ENCODE results near the gene ANO2. TPM values are rescaled to one million over a fixed set of nuclear protein-coding genes. Genes with fewer than 3 reads are reported as not detected.

ANO2 gene
- total RNA-seq, 1 experiment from 2014 or later = 0.68 TPM

GRCh38 chr12:5575232-5575631, 369.8 kb downstream of the ANO2 start:
- H3K36me3 ChIP-seq (ENCODE audit: control insufficient read depth, insufficient read depth, low read length) = no peaks in the 10 kb centered on the region
- BruUV-seq (replicated peaks) = no TSS peak
- H3K4me3 ChIP-seq (ENCODE audit: low read depth, low read length) = no peak overlapping the region
- Mint-ChIP-seq H3K36me3 (ENCODE audit: insufficient read depth, unreplicated experiment) (no peaks in the 10 kb centered on the region), H3K27ac (ENCODE audit: unreplicated experiment) (no peak overlapping the region), H3K4me3 (ENCODE audit: unreplicated experiment) (no peak overlapping the region), H3K4me1 (ENCODE audit: low read depth, unreplicated experiment) (no peaks in the 10 kb centered on the region), H3K9me3 (ENCODE audit: unreplicated experiment) (no peaks in the 10 kb centered on the region), H3K27me3 (ENCODE audit: insufficient read depth, unreplicated experiment) (no peaks in the 10 kb centered on the region)
- intact Hi-C loops (cut with micrococcal nuclease; ENCODE audit: unreplicated experiment) = no loop called here
- no peak for TF ChIP-seq CTCF (IDR thresholded peaks at IDR 0.05; ENCODE audit: insufficient read depth in 1 of 2, low read depth in 1 of 2, low read length in 1 of 2, severe bottlenecking in 1 of 2, unreplicated experiment in 1 of 2)
- ChIA-PET CTCF (no interaction called here), POLR2A (no interaction called here)
- no peaks in the 10 kb centered on the region for H3K9me3 ChIP-seq
- no peak for DNase-seq
- H3K4me1 ChIP-seq = no peaks in the 10 kb centered on the region
- H3K27me3 ChIP-seq (replicated peaks; ENCODE audit: control insufficient read depth, insufficient read depth, low read length) = no peaks in the 10 kb centered on the region

GRCh38 chr12:5573390-5573789, 371.7 kb downstream of the ANO2 start:
- intact Hi-C loops (cut with micrococcal nuclease; ENCODE audit: unreplicated experiment) = no loop called here
- BruUV-seq (replicated peaks) = no TSS peak
- Mint-ChIP-seq H3K36me3 (ENCODE audit: insufficient read depth, unreplicated experiment) (no peaks in the 10 kb centered on the region), H3K4me1 (ENCODE audit: low read depth, unreplicated experiment) (peaks cover 6% of the 10 kb centered on the region), H3K27ac (ENCODE audit: unreplicated experiment) (no peak overlapping the region), H3K4me3 (ENCODE audit: unreplicated experiment) (no peak overlapping the region), H3K27me3 (ENCODE audit: insufficient read depth, unreplicated experiment) (no peaks in the 10 kb centered on the region), H3K9me3 (ENCODE audit: unreplicated experiment) (no peaks in the 10 kb centered on the region)
- Histone ChIP-seq H3K36me3 (ENCODE audit: control insufficient read depth, insufficient read depth, low read length) (no peaks in the 10 kb centered on the region), H3K27me3 (replicated peaks; ENCODE audit: control insufficient read depth, insufficient read depth, low read length) (no peaks in the 10 kb centered on the region), H3K9me3 (no peaks in the 10 kb centered on the region), H3K4me1 (peaks cover 10% of the 10 kb centered on the region), H3K4me3 (ENCODE audit: low read depth, low read length) (no peak overlapping the region)
- CTCF ChIA-PET = no interaction called here
- DNase-seq = no peak
- TF ChIP-seq CTCF (IDR thresholded peaks at IDR 0.05; ENCODE audit: insufficient read depth in 1 of 2, low read depth in 1 of 2, low read length in 1 of 2, severe bottlenecking in 1 of 2, unreplicated experiment in 1 of 2) = no peak
- POLR2A ChIA-PET = no interaction called here

GRCh38 chr12:5571115-5571514, 373.9 kb downstream of the ANO2 start:
- Histone ChIP-seq H3K36me3 (ENCODE audit: control insufficient read depth, insufficient read depth, low read length) (no peaks in the 10 kb centered on the region), H3K4me3 (ENCODE audit: low read depth, low read length) (no peak overlapping the region), H3K4me1 (peaks cover 18% of the 10 kb centered on the region), H3K27me3 (replicated peaks; ENCODE audit: control insufficient read depth, insufficient read depth, low read length) (no peaks in the 10 kb centered on the region), H3K9me3 (no peaks in the 10 kb centered on the region)
- no TSS peak for BruUV-seq (replicated peaks)
- no peak overlapping the region for H3K27ac Mint-ChIP-seq (ENCODE audit: unreplicated experiment)
- peaks cover 29% of the 10 kb centered on the region for H3K4me1 Mint-ChIP-seq (ENCODE audit: low read depth, unreplicated experiment)
- intact Hi-C loops (cut with micrococcal nuclease; ENCODE audit: unreplicated experiment) = no loop called here
- CTCF ChIA-PET = interaction anchor here (0.5 kb wide), 1 partner anchor 371 kb away, joined by 3 read pairs; no protein-coding TSS in a partner anchor
- no peaks in the 10 kb centered on the region for H3K9me3 Mint-ChIP-seq (ENCODE audit: unreplicated experiment)
- TF ChIP-seq CTCF (IDR thresholded peaks at IDR 0.05; ENCODE audit: insufficient read depth in 1 of 2, low read depth in 1 of 2, low read length in 1 of 2, severe bottlenecking in 1 of 2, unreplicated experiment in 1 of 2) = no peak
- H3K27me3 Mint-ChIP-seq (ENCODE audit: insufficient read depth, unreplicated experiment) = no peaks in the 10 kb centered on the region
- no peak overlapping the region for H3K4me3 Mint-ChIP-seq (ENCODE audit: unreplicated experiment)
- DNase-seq = no peak
- no peaks in the 10 kb centered on the region for H3K36me3 Mint-ChIP-seq (ENCODE audit: insufficient read depth, unreplicated experiment)
- POLR2A ChIA-PET = no interaction called here
